Astrocyte (in vitro differentiated cells and primary cell): Measurements from ENCODE around the gene MUSK. TPM values are rescaled to one million over a fixed set of nuclear protein-coding genes. Genes with fewer than 3 reads are reported as not detected.

Source experiments
- DNase-seq: peaks from one replicate; pipeline ENCODE4 v3.0.0-alpha.2; 2010; ENCODE audit warnings: low read depth
- FAIRE-seq: peaks from 2 replicates; lab custom pipeline; 2011; peaks lifted over from hg19 to GRCh38; lab: Jason Lieb, UNC
- H2AFZ ChIP-seq: 2 replicates; pipeline ENCODE4 v1.6.0; 2012; ENCODE audit warnings: low read depth, low read length, inconsistent platforms
- H3K27ac ChIP-seq: 2 replicates; pipeline ENCODE4 v1.5.1; 2011; ENCODE audit warnings: low read depth, low read length, inconsistent platforms
- H3K27me3 ChIP-seq: 2 replicates; pipeline ENCODE4 v1.6.0; 2011; ENCODE audit warnings: low read length, inconsistent platforms; ENCODE audit not compliant: insufficient read depth
- H3K36me3 ChIP-seq: 2 replicates; pipeline ENCODE4 v1.5.1; 2011; ENCODE audit warnings: low read length, inconsistent platforms; ENCODE audit not compliant: insufficient read depth
- H3K4me1 ChIP-seq: 2 replicates; pipeline ENCODE4 v1.5.1; 2011; ENCODE audit warnings: low read length, inconsistent platforms; ENCODE audit not compliant: insufficient read depth
- H3K4me2 ChIP-seq: 2 replicates; pipeline ENCODE4 v1.6.0; 2012; ENCODE audit warnings: low read length, inconsistent platforms
- H3K4me3 ChIP-seq: 2 replicates; pipeline ENCODE4 v1.5.1; 2011; ENCODE audit warnings: low read depth, mild to moderate bottlenecking, low read length, inconsistent platforms; ENCODE audit not compliant: insufficient read depth
- H3K79me2 ChIP-seq: 2 replicates; pipeline ENCODE4 v1.6.0; 2012; ENCODE audit warnings: mild to moderate bottlenecking, low read length, inconsistent platforms; ENCODE audit not compliant: insufficient read depth
- H3K9ac ChIP-seq: 2 replicates; pipeline ENCODE4 v1.6.0; 2012; ENCODE audit warnings: mild to moderate bottlenecking, low read length, inconsistent platforms
- H3K9me3 ChIP-seq: 2 replicates; pipeline ENCODE4 v1.5.1; 2012; ENCODE audit warnings: low read depth, mild to moderate bottlenecking, low read length, inconsistent platforms; ENCODE audit not compliant: insufficient read depth
- H4K20me1 ChIP-seq: 2 replicates; pipeline ENCODE4 v1.6.0; 2012; ENCODE audit warnings: low read length, inconsistent platforms; ENCODE audit not compliant: insufficient read depth
- H3K27ac Mint-ChIP-seq: one replicate; pipeline ENCODE4 v1.8.0; 2021; ENCODE audit warnings: mild to moderate bottlenecking, mixed read lengths; ENCODE audit not compliant: unreplicated experiment
- H3K27me3 Mint-ChIP-seq: one replicate; pipeline ENCODE4 v1.8.0; 2021; ENCODE audit warnings: low read depth, mixed read lengths; ENCODE audit not compliant: unreplicated experiment
- H3K36me3 Mint-ChIP-seq: one replicate; pipeline ENCODE4 v1.8.0; 2021; ENCODE audit warnings: low read depth, mixed read lengths; ENCODE audit not compliant: unreplicated experiment
- H3K4me1 Mint-ChIP-seq: one replicate; pipeline ENCODE4 v1.8.0; 2021; ENCODE audit warnings: low read depth, mixed read lengths; ENCODE audit not compliant: unreplicated experiment
- H3K4me3 Mint-ChIP-seq: one replicate; pipeline ENCODE4 v1.8.0; 2021; ENCODE audit warnings: mild to moderate bottlenecking, moderate library complexity, mixed read lengths; ENCODE audit not compliant: unreplicated experiment
- H3K9me3 Mint-ChIP-seq: one replicate; pipeline ENCODE4 v1.8.0; 2021; ENCODE audit warnings: mild to moderate bottlenecking, mixed read lengths; ENCODE audit not compliant: unreplicated experiment
- EZH2 ChIP-seq: IDR thresholded peaks from 2 replicates; pipeline ENCODE4 v1.6.1; 2012; ENCODE audit warnings: mild to moderate bottlenecking, low read length, inconsistent platforms; ENCODE audit not compliant: insufficient read depth
- total RNA-seq: library from RNA; stranded (reverse); gene quantifications from 2 replicates; pipeline ENCODE4 v1.2.1, GENCODE V29; 2021
- TF ChIP-seq, protein P1 (sequence below): IDR thresholded peaks from 2 replicates; pipeline ENCODE4 v1.5.1; 2011; ENCODE audit warnings: low read depth, mild to moderate bottlenecking, inconsistent platforms, low read length, moderate library complexity; ENCODE audit not compliant: insufficient read depth

MUSK gene
- total RNA-seq, 1 donor from 2014 or later = not detected

DNA sequence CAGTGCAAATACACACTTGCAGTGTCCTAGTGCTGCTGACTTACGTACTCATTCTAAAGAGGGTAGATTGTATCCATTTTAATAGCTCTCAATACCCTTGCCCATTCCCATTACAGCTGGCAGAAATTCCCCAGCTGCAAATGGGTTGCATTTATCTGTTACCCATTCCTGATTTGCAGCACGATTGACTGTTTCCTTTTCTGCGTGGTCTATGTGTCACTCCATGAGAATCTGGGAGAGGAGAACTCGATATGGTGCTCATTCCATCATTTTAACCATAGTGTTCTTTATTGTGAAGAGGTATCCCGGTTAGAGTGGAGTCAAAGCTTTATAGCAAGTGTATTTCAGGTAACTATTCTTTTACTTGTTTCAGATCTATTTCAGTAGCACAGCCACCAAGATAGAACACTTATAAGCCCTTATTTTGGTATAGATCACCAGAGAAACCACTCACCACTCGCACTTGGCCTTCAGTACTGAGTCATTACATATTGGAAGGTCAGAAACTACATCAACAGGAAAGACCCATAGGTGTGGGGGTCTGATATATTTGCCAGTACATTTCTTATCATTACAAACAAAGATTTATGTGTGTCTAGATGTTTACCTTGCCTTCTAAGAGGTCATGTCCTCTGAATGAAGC is 139.5 kb downstream of the MUSK start:
- H3K4me1 ChIP-seq = no peaks in the 10 kb centered on the region
- peak; percentile 27 for DNase-seq
- no peaks in the 10 kb centered on the region for H3K27me3 ChIP-seq
- H3K36me3 ChIP-seq = no peaks in the 10 kb centered on the region
- H3K27me3 Mint-ChIP-seq = no peaks in the 10 kb centered on the region
- TF ChIP-seq, protein P1, sequence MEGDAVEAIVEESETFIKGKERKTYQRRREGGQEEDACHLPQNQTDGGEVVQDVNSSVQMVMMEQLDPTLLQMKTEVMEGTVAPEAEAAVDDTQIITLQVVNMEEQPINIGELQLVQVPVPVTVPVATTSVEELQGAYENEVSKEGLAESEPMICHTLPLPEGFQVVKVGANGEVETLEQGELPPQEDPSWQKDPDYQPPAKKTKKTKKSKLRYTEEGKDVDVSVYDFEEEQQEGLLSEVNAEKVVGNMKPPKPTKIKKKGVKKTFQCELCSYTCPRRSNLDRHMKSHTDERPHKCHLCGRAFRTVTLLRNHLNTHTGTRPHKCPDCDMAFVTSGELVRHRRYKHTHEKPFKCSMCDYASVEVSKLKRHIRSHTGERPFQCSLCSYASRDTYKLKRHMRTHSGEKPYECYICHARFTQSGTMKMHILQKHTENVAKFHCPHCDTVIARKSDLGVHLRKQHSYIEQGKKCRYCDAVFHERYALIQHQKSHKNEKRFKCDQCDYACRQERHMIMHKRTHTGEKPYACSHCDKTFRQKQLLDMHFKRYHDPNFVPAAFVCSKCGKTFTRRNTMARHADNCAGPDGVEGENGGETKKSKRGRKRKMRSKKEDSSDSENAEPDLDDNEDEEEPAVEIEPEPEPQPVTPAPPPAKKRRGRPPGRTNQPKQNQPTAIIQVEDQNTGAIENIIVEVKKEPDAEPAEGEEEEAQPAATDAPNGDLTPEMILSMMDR = no peak
- no peak overlapping the region for H2AFZ ChIP-seq
- no peak overlapping the region for H3K9ac ChIP-seq
- H3K9me3 Mint-ChIP-seq = no peaks in the 10 kb centered on the region
- H3K4me1 Mint-ChIP-seq = peaks cover 9% of the 10 kb centered on the region
- H3K27ac ChIP-seq = no peak overlapping the region
- no peak overlapping the region for H3K4me3 Mint-ChIP-seq
- H3K27ac Mint-ChIP-seq = no peak overlapping the region
- no peaks in the 10 kb centered on the region for H3K9me3 ChIP-seq
- no peaks in the 10 kb centered on the region for H4K20me1 ChIP-seq
- no peaks in the 10 kb centered on the region for H3K79me2 ChIP-seq
- FAIRE-seq = no peak
- no peaks in the 10 kb centered on the region for H3K36me3 Mint-ChIP-seq
- H3K4me3 ChIP-seq = no peak overlapping the region
- H3K4me2 ChIP-seq = peak overlapping the region; percentile 15

DNA sequence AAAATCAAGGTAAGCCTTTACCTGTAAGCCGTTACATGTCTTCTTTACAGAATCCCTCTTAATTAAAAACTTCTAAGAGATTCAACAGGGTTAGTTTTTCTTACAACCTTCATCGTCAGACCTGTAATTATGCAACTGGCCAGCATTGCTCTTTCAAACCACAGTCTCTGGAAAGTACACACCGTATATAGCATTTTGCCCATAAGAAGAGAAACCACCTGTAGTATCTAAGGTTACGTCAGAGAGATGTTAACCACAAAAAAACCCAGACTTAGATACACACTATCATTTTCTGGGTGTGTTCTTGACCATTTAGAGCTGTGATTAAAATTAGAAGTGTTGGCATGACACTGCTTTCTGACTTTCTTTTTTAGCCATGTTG is 140.0 kb downstream of the MUSK start:
- H3K27me3 ChIP-seq = no peaks in the 10 kb centered on the region
- Mint-ChIP-seq H3K4me1 (peaks cover 10% of the 10 kb centered on the region), H3K27me3 (no peaks in the 10 kb centered on the region), H3K36me3 (no peaks in the 10 kb centered on the region), H3K4me3 (no peak overlapping the region), H3K27ac (no peak overlapping the region), H3K9me3 (no peaks in the 10 kb centered on the region)
- no peak overlapping the region for H3K27ac ChIP-seq
- no peak for FAIRE-seq
- no peak for DNase-seq
- H3K9me3 ChIP-seq = no peaks in the 10 kb centered on the region
- no peak overlapping the region for H3K4me2 ChIP-seq
- H2AFZ ChIP-seq = no peak overlapping the region
- no peaks in the 10 kb centered on the region for H3K36me3 ChIP-seq
- H3K4me1 ChIP-seq = no peaks in the 10 kb centered on the region
- H3K4me3 ChIP-seq = no peak overlapping the region
- TF ChIP-seq, protein P1 = no peak
- TF ChIP-seq EZH2 = no peak
- H4K20me1 ChIP-seq = no peaks in the 10 kb centered on the region
- H3K79me2 ChIP-seq = no peaks in the 10 kb centered on the region
- no peak overlapping the region for H3K9ac ChIP-seq

DNA sequence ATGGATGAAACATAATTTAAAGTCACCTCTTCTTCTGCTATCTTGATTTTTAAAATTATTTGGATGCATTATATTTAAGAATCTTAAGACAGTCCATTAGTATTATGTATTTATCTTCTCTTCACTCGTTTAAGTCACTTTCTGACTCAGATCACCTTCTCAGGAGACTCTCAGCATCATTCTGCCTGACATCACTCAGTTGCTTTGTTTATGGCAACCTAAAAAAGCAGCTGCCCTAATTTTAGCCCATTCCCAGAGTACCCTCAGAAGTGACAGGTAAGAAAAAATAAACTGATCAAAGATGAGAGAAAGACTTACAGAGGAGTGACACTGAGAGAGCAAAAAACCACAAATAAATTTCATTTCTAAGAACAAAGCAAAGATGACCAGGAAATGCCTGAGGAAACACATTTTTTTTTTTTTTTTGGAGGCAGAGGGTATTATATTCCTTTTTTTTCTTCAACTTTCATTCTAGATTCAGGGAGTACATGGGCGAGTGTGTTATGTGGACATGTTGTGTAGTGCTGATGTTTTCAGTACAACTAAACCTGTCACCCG is 140.5 kb downstream of the MUSK start:
- DNase-seq = no peak
- Histone ChIP-seq H3K4me3 (no peak overlapping the region), H3K79me2 (no peaks in the 10 kb centered on the region), H3K27me3 (no peaks in the 10 kb centered on the region), H3K36me3 (no peaks in the 10 kb centered on the region), H3K27ac (no peak overlapping the region), H3K4me2 (no peak overlapping the region), H3K9me3 (no peaks in the 10 kb centered on the region), H2AFZ (no peak overlapping the region), H3K4me1 (no peaks in the 10 kb centered on the region), H4K20me1 (no peaks in the 10 kb centered on the region), H3K9ac (no peak overlapping the region)
- H3K27me3 Mint-ChIP-seq = no peaks in the 10 kb centered on the region
- H3K9me3 Mint-ChIP-seq = no peaks in the 10 kb centered on the region
- no peak for FAIRE-seq
- no peak overlapping the region for H3K4me3 Mint-ChIP-seq
- peaks cover 15% of the 10 kb centered on the region for H3K4me1 Mint-ChIP-seq
- no peaks in the 10 kb centered on the region for H3K36me3 Mint-ChIP-seq
- no peak for TF ChIP-seq EZH2
- TF ChIP-seq, protein P1 = no peak
- H3K27ac Mint-ChIP-seq = no peak overlapping the region
